ENCODE data around the gene GABRG3. TPM values are rescaled to one million over a fixed set of nuclear protein-coding genes. Genes with fewer than 3 reads are reported as not detected.

GABRG3 gene
- total RNA-seq, 2 donors from 2014 or later: not detected

DNA sequence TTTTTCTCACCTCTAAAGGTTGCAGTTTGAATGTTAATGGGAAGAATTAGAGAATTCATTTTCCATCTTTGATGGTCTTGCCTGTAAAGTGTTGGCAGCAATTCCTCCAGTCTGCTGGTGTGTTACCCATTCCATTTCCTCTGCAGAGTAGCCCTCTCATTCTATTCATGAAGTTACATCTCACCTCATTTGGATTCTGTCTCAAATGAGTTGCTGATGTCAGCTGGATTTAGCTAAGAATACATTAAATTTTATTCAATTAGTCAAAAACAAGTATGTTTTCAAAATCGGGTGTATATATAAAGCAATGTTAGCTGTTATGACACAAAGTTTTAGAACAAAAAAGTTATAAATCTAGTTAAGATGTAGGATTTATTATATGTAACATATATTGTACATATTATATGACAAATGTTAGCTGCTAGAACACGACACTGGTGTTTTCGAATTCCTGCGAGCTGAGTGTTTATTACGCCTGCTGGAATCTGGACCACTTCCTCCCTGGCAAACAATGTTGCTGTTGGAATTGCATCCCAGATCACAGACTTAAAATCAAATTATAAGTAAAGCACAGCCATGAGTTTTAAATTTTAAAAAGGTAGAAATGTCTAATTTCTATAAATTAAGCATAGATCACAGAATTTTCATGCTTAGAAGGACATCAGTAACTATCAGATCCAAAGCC is 611.9 kb downstream of the GABRG3 start:
- H3K27me3 Mint-ChIP-seq: no peaks in the 10 kb centered on the region
- ATAC-seq: no peak
- H3K9me3 Mint-ChIP-seq: peaks cover 12% of the 10 kb centered on the region
- no peak overlapping the region for H3K27ac Mint-ChIP-seq
- no peak for DNase-seq (ENCODE audit: low spot score)
- no peak overlapping the region for H3K4me3 Mint-ChIP-seq
- H3K4me1 Mint-ChIP-seq (ENCODE audit: low read depth in 2 of 2): no peaks in the 10 kb centered on the region
- no peaks in the 10 kb centered on the region for H3K36me3 Mint-ChIP-seq

DNA sequence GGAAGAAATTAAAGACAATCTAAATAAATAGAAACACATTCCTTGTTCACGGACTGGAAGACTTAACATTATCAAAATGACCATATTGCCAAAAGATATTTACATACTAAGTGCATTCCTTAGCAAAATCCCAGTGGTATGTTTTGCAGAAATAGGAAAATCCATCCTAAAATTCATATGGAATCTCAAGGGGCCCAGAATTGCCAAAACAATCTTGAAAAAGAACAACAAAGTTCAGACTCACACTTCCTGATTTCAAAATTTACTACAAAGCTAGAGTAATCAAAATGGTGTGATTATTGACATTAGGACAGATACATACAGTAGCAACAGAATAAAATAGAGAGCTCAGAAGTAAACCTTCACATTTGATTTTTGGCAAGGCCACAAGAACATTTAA is 612.7 kb downstream of the GABRG3 start:
- no peaks in the 10 kb centered on the region for H3K4me1 Mint-ChIP-seq (ENCODE audit: low read depth in 2 of 2)
- ATAC-seq (no peak), DNase-seq (ENCODE audit: low spot score) (no peak)
- H3K9me3 Mint-ChIP-seq: peaks cover 9% of the 10 kb centered on the region
- H3K27me3 Mint-ChIP-seq: no peaks in the 10 kb centered on the region
- no peak overlapping the region for H3K27ac Mint-ChIP-seq
- no peaks in the 10 kb centered on the region for H3K36me3 Mint-ChIP-seq
- no peak overlapping the region for H3K4me3 Mint-ChIP-seq

DNA sequence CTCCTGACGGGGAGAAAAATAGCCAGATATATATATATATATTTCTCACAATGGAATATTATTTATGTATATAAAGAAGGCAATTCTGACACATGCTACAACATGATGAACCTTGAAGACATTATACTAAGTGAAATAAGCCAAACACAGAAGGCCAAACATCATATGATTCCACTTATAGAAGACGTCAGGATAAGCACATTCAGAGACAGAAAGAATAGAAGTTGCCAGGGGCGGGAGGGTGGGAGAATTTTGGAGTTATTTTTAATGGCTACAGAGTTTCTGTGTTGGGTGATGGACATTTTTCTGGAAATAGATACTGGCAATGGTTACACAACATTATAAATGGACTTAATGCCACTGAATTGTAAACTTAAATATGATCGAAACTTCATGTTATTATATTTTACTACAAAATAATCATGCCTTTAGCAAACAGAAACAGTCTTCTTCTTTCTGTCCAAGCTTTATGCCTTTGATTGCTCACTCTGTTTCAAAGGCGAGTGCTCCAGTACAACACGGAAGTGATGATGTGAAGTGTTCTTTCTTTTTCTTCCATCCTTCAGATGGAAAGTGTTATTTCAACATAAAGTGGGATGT is 614.2 kb downstream of the GABRG3 start:
- peaks cover 0 to 7% of the 10 kb centered on the region in 2 donors for H3K27me3 Mint-ChIP-seq
- H3K9me3 Mint-ChIP-seq: peaks cover 13% of the 10 kb centered on the region
- ATAC-seq (no peak), DNase-seq (ENCODE audit: low spot score) (no peak)
- peaks cover 6% of the 10 kb centered on the region for H3K36me3 Mint-ChIP-seq
- no peak overlapping the region for H3K27ac Mint-ChIP-seq
- no peaks in the 10 kb centered on the region for H3K4me1 Mint-ChIP-seq (ENCODE audit: low read depth in 2 of 2)
- H3K4me3 Mint-ChIP-seq: no peak overlapping the region

DNA sequence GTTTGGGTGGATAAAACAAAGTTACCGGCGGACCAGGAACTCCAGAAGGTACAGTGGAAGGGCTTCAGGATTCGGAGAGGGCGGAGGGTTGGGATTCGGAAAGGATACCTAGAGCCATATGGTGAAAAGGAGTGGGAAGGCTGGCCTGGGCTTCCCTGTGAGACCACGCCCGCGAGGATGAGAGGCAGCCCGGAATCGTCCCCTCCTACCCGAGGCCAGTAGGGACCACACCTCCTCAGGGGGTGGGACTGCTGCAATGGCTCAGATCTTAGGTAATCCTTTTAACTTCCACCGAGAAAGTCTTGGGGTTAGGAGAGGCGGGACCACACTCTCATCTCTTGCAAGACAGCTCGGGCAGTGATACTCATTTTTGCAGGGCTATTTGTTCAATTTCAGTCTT is 616.8 kb downstream of the GABRG3 start:
- peaks cover 6% of the 10 kb centered on the region for H3K36me3 Mint-ChIP-seq
- no peak for DNase-seq (ENCODE audit: low spot score)
- H3K27me3 Mint-ChIP-seq: peaks cover 0 to 8% of the 10 kb centered on the region in 2 donors
- ATAC-seq: no peak
- no peak overlapping the region for H3K27ac Mint-ChIP-seq
- no peak overlapping the region for H3K4me3 Mint-ChIP-seq
- peaks cover 13% of the 10 kb centered on the region for H3K9me3 Mint-ChIP-seq
- no peaks in the 10 kb centered on the region for H3K4me1 Mint-ChIP-seq (ENCODE audit: low read depth in 2 of 2)

DNA sequence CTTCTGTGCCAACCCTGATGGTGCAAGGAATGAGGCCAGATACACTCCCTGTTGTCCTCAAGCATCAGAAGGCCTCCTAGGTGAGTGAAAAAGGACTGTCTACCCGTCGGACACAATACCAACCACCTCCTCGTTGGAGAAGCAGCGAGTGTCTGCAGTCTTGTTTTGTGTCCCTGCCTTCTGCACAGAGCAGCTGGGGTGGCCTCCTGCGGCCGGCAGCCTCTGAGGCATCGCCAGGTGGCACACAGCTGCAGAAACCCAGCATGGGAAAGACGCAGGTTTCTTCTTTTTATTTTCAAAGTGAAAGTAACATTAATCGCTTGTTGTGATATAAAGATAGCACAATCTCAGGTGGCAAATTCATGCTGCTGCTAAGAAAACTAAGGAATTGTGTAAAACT is 618.3 kb downstream of the GABRG3 start:
- H3K27me3 Mint-ChIP-seq: peaks cover 0 to 8% of the 10 kb centered on the region in 2 donors
- H3K27ac Mint-ChIP-seq: no peak overlapping the region
- peaks cover 16% of the 10 kb centered on the region for H3K9me3 Mint-ChIP-seq
- no peaks in the 10 kb centered on the region for H3K4me1 Mint-ChIP-seq (ENCODE audit: low read depth in 2 of 2)
- ATAC-seq (no peak), DNase-seq (ENCODE audit: low spot score) (no peak)
- no peak overlapping the region for H3K4me3 Mint-ChIP-seq
- H3K36me3 Mint-ChIP-seq: peaks cover 6% of the 10 kb centered on the region

DNA sequence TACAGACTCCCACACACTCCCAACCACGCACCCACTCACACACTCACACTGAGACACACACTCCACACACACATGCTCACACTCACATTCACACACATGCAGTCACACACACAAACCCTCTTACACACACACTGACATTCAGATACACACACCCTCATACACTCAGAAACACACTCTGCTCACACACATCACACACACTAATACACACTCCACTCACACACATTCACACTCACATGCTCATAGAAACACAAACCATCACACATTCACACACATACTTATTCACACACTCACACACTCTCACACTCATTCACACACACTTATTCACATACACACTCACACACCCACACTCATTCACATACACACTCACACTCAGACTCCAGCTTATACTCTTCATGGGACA is 618.8 kb downstream of the GABRG3 start:
- DNase-seq (ENCODE audit: low spot score): no peak
- no peak for ATAC-seq
- no peak overlapping the region for H3K4me3 Mint-ChIP-seq
- H3K4me1 Mint-ChIP-seq (ENCODE audit: low read depth in 2 of 2): no peaks in the 10 kb centered on the region
- H3K9me3 Mint-ChIP-seq: peaks cover 16% of the 10 kb centered on the region
- no peak overlapping the region for H3K27ac Mint-ChIP-seq
- H3K36me3 Mint-ChIP-seq: peaks cover 6% of the 10 kb centered on the region
- H3K27me3 Mint-ChIP-seq: peaks cover 0 to 8% of the 10 kb centered on the region in 2 donors

Other genes starting within 250 kb of the GABRG3 start
- not detected for gene GABRB3, start 198.1 kb upstream of the GABRG3 start, total RNA-seq
- gene GABRA5, start 104.1 kb upstream of the GABRG3 start, total RNA-seq: not detected